ENCODE data around the gene PRICKLE2.
A peak's percentile ranks its signal among the peaks of the same experiment; 100 is the strongest.
"Not testable (repeated sequence)": the region's sequence is repeated elsewhere in the genome, so short reads cannot be mapped to it uniquely, and the experiment has no call there.

The PRICKLE2 gene

GRCh38 chr3:64093211-64093610 lies 132.1 kb downstream of the PRICKLE2 start:
- DNase-seq: no peak

GRCh38 chr3:64091501-64091900 lies 133.8 kb downstream of the PRICKLE2 start:
- DNase-seq: no peak

GRCh38 chr3:64089386-64089785 lies 135.9 kb downstream of the PRICKLE2 start:
- not testable (repeated sequence) for DNase-seq

GRCh38 chr3:64088408-64089205 lies 136.7 kb downstream of the PRICKLE2 start:
- DNase-seq: no peak

- no peak for DNase-seq
These were observed 138.6 kb downstream of the PRICKLE2 start for GRCh38 chr3:64086479-64087252.

- DNase-seq: no peak
These were observed 140.6 kb downstream of the PRICKLE2 start for GRCh38 chr3:64084640-64085039.

GRCh38 chr3:64083575-64083974 lies 141.7 kb downstream of the PRICKLE2 start:
- no peak for DNase-seq

GRCh38 chr3:64082961-64083541 lies 142.2 kb downstream of the PRICKLE2 start:
- DNase-seq: no peak

- no peak for DNase-seq
These were observed 142.9 kb downstream of the PRICKLE2 start for GRCh38 chr3:64082411-64082810.

GRCh38 chr3:64081235-64081630 lies 144.0 kb downstream of the PRICKLE2 start:
- DNase-seq: no peak

GRCh38 chr3:64080616-64081234 lies 144.5 kb downstream of the PRICKLE2 start:
- DNase-seq: no peak

- no peak for DNase-seq
These were observed 145.7 kb downstream of the PRICKLE2 start for GRCh38 chr3:64079369-64080150.

- no peak for DNase-seq
These were observed 146.3 kb downstream of the PRICKLE2 start for GRCh38 chr3:64078966-64079365.

- DNase-seq: no peak
These were observed 150.2 kb downstream of the PRICKLE2 start for GRCh38 chr3:64074895-64075679.

GRCh38 chr3:64074060-64074459 lies 151.2 kb downstream of the PRICKLE2 start:
- no peak for DNase-seq

- peak; percentile 83 for DNase-seq
These were observed 152.0 kb downstream of the PRICKLE2 start for GRCh38 chr3:64073158-64073761.

- DNase-seq: no peak
These were observed 153.1 kb downstream of the PRICKLE2 start for GRCh38 chr3:64072126-64072525.

GRCh38 chr3:64070704-64071103 lies 154.6 kb downstream of the PRICKLE2 start:
- no peak for DNase-seq

GRCh38 chr3:64067506-64068346 lies 157.5 kb downstream of the PRICKLE2 start:
- DNase-seq: no peak

- no peak for DNase-seq
These were observed 160.5 kb downstream of the PRICKLE2 start for GRCh38 chr3:64064804-64065203.

Measured in left hindlimb (tissue), 1 donor.